ENCODE data around the gene TAS2R19. TPM values are rescaled to one million over a fixed set of nuclear protein-coding genes. Genes with fewer than 3 reads are reported as not detected.
"Not testable (repeated sequence)": the region's sequence is repeated elsewhere in the genome, so short reads cannot be mapped to it uniquely, and the experiment has no call there.

TAS2R19 gene
- total and polyA plus RNA-seq, 4 donors: 2.1 to 11.8 TPM; not detected in 2

DNA sequence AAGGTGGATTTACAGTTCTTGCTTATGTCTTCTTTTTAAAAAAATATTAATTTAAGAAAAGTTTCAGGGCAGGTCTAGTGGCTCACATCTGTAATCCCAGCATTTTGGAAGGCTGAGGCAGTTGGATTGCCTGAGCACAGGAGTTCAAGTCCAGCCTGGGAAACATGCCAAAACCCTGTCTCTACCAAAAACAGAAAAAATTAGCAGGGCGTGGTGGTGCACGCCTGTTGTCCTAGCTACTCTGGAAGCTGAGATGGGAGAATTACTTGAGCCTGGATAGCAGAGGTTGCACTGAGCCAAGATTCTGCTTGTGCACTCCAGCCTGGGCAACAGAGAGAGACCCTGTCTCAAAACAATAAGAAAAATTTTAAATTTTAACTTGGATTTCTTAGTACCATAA, 45.1 kb upstream of the TAS2R19 start:
- no peaks in the 10 kb centered on the region for H3K36me3 ChIP-seq (ENCODE audit: control insufficient read depth in 4 of 4, insufficient read depth in 3 of 4, low read depth in 1 of 4, low read length in 3 of 4)
- H3K4me1 ChIP-seq (ENCODE audit: control insufficient read depth in 4 of 4, insufficient read depth in 4 of 4, low read length in 3 of 4): peaks cover 0 to 3% (median 0%) of the 10 kb centered on the region in 4 donors
- H3K4me3 ChIP-seq (ENCODE audit: low read depth in 1 of 3, low read length in 3 of 3): no peak overlapping the region
- no peak overlapping the region for H3K27ac ChIP-seq (ENCODE audit: low read depth in 1 of 2, low read length in 2 of 2)
- TF ChIP-seq, protein P1, sequence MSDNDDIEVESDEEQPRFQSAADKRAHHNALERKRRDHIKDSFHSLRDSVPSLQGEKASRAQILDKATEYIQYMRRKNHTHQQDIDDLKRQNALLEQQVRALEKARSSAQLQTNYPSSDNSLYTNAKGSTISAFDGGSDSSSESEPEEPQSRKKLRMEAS (IDR thresholded peaks at IDR 0.05): no peak
- H3K9ac ChIP-seq (ENCODE audit: low read depth in 1 of 2, low read length in 2 of 2): no peak overlapping the region
- H3K27me3 ChIP-seq (ENCODE audit: control insufficient read depth in 4 of 4, insufficient read depth in 4 of 4, low read length in 3 of 4): no peaks in the 10 kb centered on the region
- DNase-seq (ENCODE audit: low spot score): no peak
- H3K9me3 ChIP-seq (ENCODE audit: control insufficient read depth in 4 of 4, low read length in 3 of 4): no peaks in the 10 kb centered on the region
- 60% methylated on average over 2 of the region's 2 CpGs for WGBS

DNA sequence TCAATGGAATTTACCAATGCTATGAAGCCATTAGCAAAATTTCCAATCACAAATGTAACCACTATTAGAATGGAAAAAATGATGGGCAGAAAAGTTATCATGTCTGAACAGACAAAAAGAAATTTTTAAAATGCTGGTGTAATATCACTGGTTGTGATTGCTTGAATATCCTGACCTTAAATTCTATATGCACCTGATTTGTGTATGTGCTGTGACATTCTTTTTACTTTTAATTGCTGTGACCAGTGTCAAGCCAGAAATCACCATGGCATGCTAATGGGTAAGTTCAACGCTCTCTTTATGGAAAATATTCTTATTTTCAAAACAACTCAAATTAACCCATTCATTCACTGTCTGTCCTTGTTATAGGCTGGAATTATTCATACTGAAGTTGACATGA, 39.8 kb upstream of the TAS2R19 start, which contains the start of gene TAS2R46:
TAS2R46 (minus strand) TSS at position 101 of the 400 bp plus-strand sequence; CDS start at position 101, 0 bp downstream.
- H3K9me3 ChIP-seq (ENCODE audit: control insufficient read depth in 4 of 4, low read length in 3 of 4); H3K36me3 ChIP-seq (ENCODE audit: control insufficient read depth in 4 of 4, insufficient read depth in 3 of 4, low read depth in 1 of 4, low read length in 3 of 4); H3K27me3 ChIP-seq (ENCODE audit: control insufficient read depth in 4 of 4, insufficient read depth in 4 of 4, low read length in 3 of 4); H3K4me1 ChIP-seq (ENCODE audit: control insufficient read depth in 4 of 4, insufficient read depth in 4 of 4, low read length in 3 of 4); H3K9ac ChIP-seq (ENCODE audit: low read depth in 1 of 2, low read length in 2 of 2); H3K27ac ChIP-seq (ENCODE audit: low read depth in 1 of 2, low read length in 2 of 2); DNase-seq (ENCODE audit: low spot score); H3K4me3 ChIP-seq (ENCODE audit: low read depth in 1 of 3, low read length in 3 of 3): not testable (repeated sequence)
- whole genome bisulfite sequencing: 95% methylated on average over 1 of the region's 1 CpG

DNA sequence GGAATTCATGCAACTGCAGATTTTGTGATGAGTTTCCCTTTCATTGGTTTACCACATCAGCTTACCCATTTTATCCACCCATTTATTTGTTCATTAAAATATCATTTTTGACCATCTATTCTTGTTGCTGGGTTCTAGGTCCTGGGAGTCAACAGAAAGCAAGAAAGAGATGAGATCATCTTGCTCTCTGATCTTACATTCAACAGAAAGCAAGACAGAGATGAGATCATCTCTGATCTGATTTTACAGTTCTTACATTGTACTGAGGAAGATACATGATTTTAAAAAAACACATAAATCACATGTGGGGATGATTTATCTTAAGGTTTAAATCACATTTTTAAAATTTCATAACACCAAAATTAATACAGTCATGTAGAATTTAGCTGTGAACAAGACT, 37.4 kb upstream of the TAS2R19 start:
- no peaks in the 10 kb centered on the region for H3K4me1 ChIP-seq (ENCODE audit: control insufficient read depth in 4 of 4, insufficient read depth in 4 of 4, low read length in 3 of 4)
- no peaks in the 10 kb centered on the region for H3K27me3 ChIP-seq (ENCODE audit: control insufficient read depth in 4 of 4, insufficient read depth in 4 of 4, low read length in 3 of 4)
- DNase-seq (ENCODE audit: low spot score): no peak
- H3K4me3 ChIP-seq (ENCODE audit: low read depth in 1 of 3, low read length in 3 of 3): no peak overlapping the region
- H3K27ac ChIP-seq (ENCODE audit: low read depth in 1 of 2, low read length in 2 of 2): no peak overlapping the region
- TF ChIP-seq, protein P2, sequence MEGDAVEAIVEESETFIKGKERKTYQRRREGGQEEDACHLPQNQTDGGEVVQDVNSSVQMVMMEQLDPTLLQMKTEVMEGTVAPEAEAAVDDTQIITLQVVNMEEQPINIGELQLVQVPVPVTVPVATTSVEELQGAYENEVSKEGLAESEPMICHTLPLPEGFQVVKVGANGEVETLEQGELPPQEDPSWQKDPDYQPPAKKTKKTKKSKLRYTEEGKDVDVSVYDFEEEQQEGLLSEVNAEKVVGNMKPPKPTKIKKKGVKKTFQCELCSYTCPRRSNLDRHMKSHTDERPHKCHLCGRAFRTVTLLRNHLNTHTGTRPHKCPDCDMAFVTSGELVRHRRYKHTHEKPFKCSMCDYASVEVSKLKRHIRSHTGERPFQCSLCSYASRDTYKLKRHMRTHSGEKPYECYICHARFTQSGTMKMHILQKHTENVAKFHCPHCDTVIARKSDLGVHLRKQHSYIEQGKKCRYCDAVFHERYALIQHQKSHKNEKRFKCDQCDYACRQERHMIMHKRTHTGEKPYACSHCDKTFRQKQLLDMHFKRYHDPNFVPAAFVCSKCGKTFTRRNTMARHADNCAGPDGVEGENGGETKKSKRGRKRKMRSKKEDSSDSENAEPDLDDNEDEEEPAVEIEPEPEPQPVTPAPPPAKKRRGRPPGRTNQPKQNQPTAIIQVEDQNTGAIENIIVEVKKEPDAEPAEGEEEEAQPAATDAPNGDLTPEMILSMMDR (IDR thresholded peaks at IDR 0.05; ENCODE audit: low read depth, low read length, missing input control): no peak
- no peak for TF ChIP-seq FOXA1 (IDR thresholded peaks at IDR 0.05)
- TF ChIP-seq SP1 (IDR thresholded peaks at IDR 0.05): no peak
- TF ChIP-seq JUND (IDR thresholded peaks at IDR 0.05): no peak
- no peak for TF ChIP-seq RAD21 (IDR thresholded peaks at IDR 0.05)
- no peak for TF ChIP-seq YY1 (IDR thresholded peaks at IDR 0.05)
- TF ChIP-seq FOXA2 (IDR thresholded peaks at IDR 0.05): no peak
- TF ChIP-seq RXRA (IDR thresholded peaks at IDR 0.05): no peak
- TF ChIP-seq, protein P1 (IDR thresholded peaks at IDR 0.05): no peak
- no peak for TF ChIP-seq TAF1 (conservative IDR thresholded peaks at IDR 0.05)
- TF ChIP-seq EGR1 (IDR thresholded peaks at IDR 0.05; ENCODE audit: low read depth in 2 of 2): no peak
- no peak for TF ChIP-seq HNF4G (IDR thresholded peaks at IDR 0.05)
- TF ChIP-seq, protein P3, sequence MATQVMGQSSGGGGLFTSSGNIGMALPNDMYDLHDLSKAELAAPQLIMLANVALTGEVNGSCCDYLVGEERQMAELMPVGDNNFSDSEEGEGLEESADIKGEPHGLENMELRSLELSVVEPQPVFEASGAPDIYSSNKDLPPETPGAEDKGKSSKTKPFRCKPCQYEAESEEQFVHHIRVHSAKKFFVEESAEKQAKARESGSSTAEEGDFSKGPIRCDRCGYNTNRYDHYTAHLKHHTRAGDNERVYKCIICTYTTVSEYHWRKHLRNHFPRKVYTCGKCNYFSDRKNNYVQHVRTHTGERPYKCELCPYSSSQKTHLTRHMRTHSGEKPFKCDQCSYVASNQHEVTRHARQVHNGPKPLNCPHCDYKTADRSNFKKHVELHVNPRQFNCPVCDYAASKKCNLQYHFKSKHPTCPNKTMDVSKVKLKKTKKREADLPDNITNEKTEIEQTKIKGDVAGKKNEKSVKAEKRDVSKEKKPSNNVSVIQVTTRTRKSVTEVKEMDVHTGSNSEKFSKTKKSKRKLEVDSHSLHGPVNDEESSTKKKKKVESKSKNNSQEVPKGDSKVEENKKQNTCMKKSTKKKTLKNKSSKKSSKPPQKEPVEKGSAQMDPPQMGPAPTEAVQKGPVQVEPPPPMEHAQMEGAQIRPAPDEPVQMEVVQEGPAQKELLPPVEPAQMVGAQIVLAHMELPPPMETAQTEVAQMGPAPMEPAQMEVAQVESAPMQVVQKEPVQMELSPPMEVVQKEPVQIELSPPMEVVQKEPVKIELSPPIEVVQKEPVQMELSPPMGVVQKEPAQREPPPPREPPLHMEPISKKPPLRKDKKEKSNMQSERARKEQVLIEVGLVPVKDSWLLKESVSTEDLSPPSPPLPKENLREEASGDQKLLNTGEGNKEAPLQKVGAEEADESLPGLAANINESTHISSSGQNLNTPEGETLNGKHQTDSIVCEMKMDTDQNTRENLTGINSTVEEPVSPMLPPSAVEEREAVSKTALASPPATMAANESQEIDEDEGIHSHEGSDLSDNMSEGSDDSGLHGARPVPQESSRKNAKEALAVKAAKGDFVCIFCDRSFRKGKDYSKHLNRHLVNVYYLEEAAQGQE (IDR thresholded peaks at IDR 0.05): no peak
- no peak overlapping the region for H3K9ac ChIP-seq (ENCODE audit: low read depth in 1 of 2, low read length in 2 of 2)
- no peaks in the 10 kb centered on the region for H3K9me3 ChIP-seq (ENCODE audit: control insufficient read depth in 4 of 4, low read length in 3 of 4)
- no peaks in the 10 kb centered on the region for H3K36me3 ChIP-seq (ENCODE audit: control insufficient read depth in 4 of 4, insufficient read depth in 3 of 4, low read depth in 1 of 4, low read length in 3 of 4)

All from liver (tissue), 9 donors.